Activated CD4-positive, alpha-beta T cell treated with anti-CD3 and anti-CD28 coated beads, Interleukin-2, amount 50 U/mL, for 1 hour (primary cell): ENCODE measurements around the gene AP1B1.

ENCODE experiments used
- DNase-seq: peaks from one replicate; pipeline ENCODE4 v3.0.0-alpha.2; 2020

The AP1B1 gene

GRCh38 chr22:29330291-29330690 lies 58.1 kb downstream of the AP1B1 start:
- DNase-seq: no peak

GRCh38 chr22:29329581-29329980 lies 58.8 kb downstream of the AP1B1 start:
- DNase-seq: no peak

- no peak for DNase-seq
These were observed 59.5 kb downstream of the AP1B1 start for GRCh38 chr22:29328566-29329500.

- no peak for DNase-seq
These were observed 60.3 kb downstream of the AP1B1 start for GRCh38 chr22:29328055-29328454.

GRCh38 chr22:29327089-29327764 lies 61.1 kb downstream of the AP1B1 start:
- no peak for DNase-seq

GRCh38 chr22:29326481-29326880 lies 61.9 kb downstream of the AP1B1 start:
- no peak for DNase-seq

GRCh38 chr22:29325785-29326315 lies 62.5 kb downstream of the AP1B1 start:
- no peak for DNase-seq

GRCh38 chr22:29325356-29325755 lies 63.0 kb downstream of the AP1B1 start:
- DNase-seq: no peak

GRCh38 chr22:29323641-29324040 lies 64.7 kb downstream of the AP1B1 start:
- DNase-seq: no peak

- DNase-seq: no peak
These were observed 67.8 kb downstream of the AP1B1 start for GRCh38 chr22:29320546-29320945.

GRCh38 chr22:29319072-29319471 lies 69.3 kb downstream of the AP1B1 start:
- no peak for DNase-seq

- DNase-seq: no peak
These were observed 70.4 kb downstream of the AP1B1 start for GRCh38 chr22:29317827-29318454.

GRCh38 chr22:29316141-29316828 lies 72.1 kb downstream of the AP1B1 start:
- DNase-seq: no peak

- DNase-seq: no peak
These were observed 72.9 kb downstream of the AP1B1 start, which contains the start of gene RASL10A for GRCh38 chr22:29315286-29316140. RASL10A (minus strand) TSS chr22:29315697; CDS start chr22:29315246, 451 bp downstream.

- DNase-seq: no peak
These were observed 73.7 kb downstream of the AP1B1 start for GRCh38 chr22:29314537-29315285.

- DNase-seq: no peak
These were observed 74.5 kb downstream of the AP1B1 start for GRCh38 chr22:29313576-29314466.

GRCh38 chr22:29313126-29313575 lies 75.2 kb downstream of the AP1B1 start:
- no peak for DNase-seq

GRCh38 chr22:29312218-29313125 lies 75.9 kb downstream of the AP1B1 start:
- DNase-seq: no peak
